GM23338 (cell line): ENCODE results near the gene COG1. TPM values are rescaled to one million over a fixed set of nuclear protein-coding genes. Genes with fewer than 3 reads are reported as not detected.
A peak's percentile ranks its signal among the peaks of the same experiment; 100 is the strongest.

Source experiments
- ATAC-seq: fragments of 200-7000 bp; cut with Tn5 transposase; 3 replicates; pipeline ENCODE4 v1.9.1; 2020
- DNase-seq: peaks from one replicate; pipeline ENCODE4 v3.0.0-alpha.2; 2015; ENCODE audit warnings: low spot score
- H2AFZ ChIP-seq: fragments of 200-600 bp; sonication (generic); 2 replicates; pipeline ENCODE4 v1.8.0; 2016; ENCODE audit warnings: antibody characterized with exemption, mild to moderate bottlenecking, moderate library complexity
- H3F3A ChIP-seq: fragments of 200-600 bp; sonication (generic); replicated peaks from 2 replicates; pipeline ENCODE4 v1.8.0; 2017; ENCODE audit warnings: antibody characterized with exemption, mixed run types, low read depth
- H3K27ac ChIP-seq: fragments of 200-600 bp; sonication (generic); 2 replicates; pipeline ENCODE4 v1.6.1; 2016; ENCODE audit warnings: low read depth
- H3K27me3 ChIP-seq: fragments of 200-600 bp; sonication (generic); 2 replicates; pipeline ENCODE4 v1.8.0; 2016; ENCODE audit warnings: mild to moderate bottlenecking, mixed run types, moderate library complexity; ENCODE audit not compliant: insufficient read depth
- H3K36me3 ChIP-seq: fragments of 200-600 bp; sonication (generic); 2 replicates; pipeline ENCODE4 v1.8.0; 2016; ENCODE audit warnings: mild to moderate bottlenecking; ENCODE audit not compliant: insufficient read depth
- H3K4me1 ChIP-seq: fragments of 200-600 bp; sonication (generic); 2 replicates; pipeline ENCODE4 v1.8.0; 2016; ENCODE audit warnings: mild to moderate bottlenecking, moderate library complexity; ENCODE audit not compliant: insufficient read depth
- H3K4me2 ChIP-seq: fragments of 200-600 bp; sonication (generic); 2 replicates; pipeline ENCODE4 v1.7.1; 2017; ENCODE audit warnings: mixed run types
- H3K4me3 ChIP-seq: fragments of 200-600 bp; sonication (generic); 2 replicates; pipeline ENCODE4 v1.6.1; 2016; ENCODE audit warnings: mixed run types
- H3K79me2 ChIP-seq: fragments of 200-600 bp; sonication (generic); replicated peaks from 2 replicates; pipeline ENCODE4 v1.8.0; 2017; ENCODE audit warnings: mild to moderate bottlenecking; ENCODE audit not compliant: insufficient read depth
- H3K9me2 ChIP-seq: fragments of 200-600 bp; sonication (generic); 2 replicates; pipeline ENCODE4 v1.8.0; 2017; ENCODE audit not compliant: insufficient read depth
- H4K20me1 ChIP-seq: fragments of 200-600 bp; sonication (generic); replicated peaks from 2 replicates; pipeline ENCODE4 v1.8.0; 2017; ENCODE audit warnings: mild to moderate bottlenecking; ENCODE audit not compliant: insufficient read depth
- H3K27ac Mint-ChIP-seq: 2 replicates; pipeline ENCODE4 v1.8.0; 2020; ENCODE audit warnings: inconsistent platforms, mild to moderate bottlenecking, moderate library complexity, mixed read lengths
- H3K27me3 Mint-ChIP-seq: 3 replicates; pipeline ENCODE4 v1.8.0; 2022; ENCODE audit warnings: low read depth, mild to moderate bottlenecking, moderate library complexity, mixed read lengths, inconsistent platforms; ENCODE audit not compliant: insufficient read depth, poor library complexity
- H3K36me3 Mint-ChIP-seq: 3 replicates; pipeline ENCODE4 v1.8.0; 2021; ENCODE audit warnings: low read depth, mild to moderate bottlenecking, inconsistent platforms, moderate library complexity, mixed read lengths
- H3K4me1 Mint-ChIP-seq: 3 replicates; pipeline ENCODE4 v1.8.0; 2020; ENCODE audit warnings: mild to moderate bottlenecking, inconsistent platforms, mixed read lengths
- H3K4me3 Mint-ChIP-seq: 3 replicates; pipeline ENCODE4 v1.8.0; 2021; ENCODE audit warnings: moderate library complexity, mild to moderate bottlenecking, inconsistent platforms, mixed read lengths
- H3K9me3 Mint-ChIP-seq: 3 replicates; pipeline ENCODE4 v1.8.0; 2020; ENCODE audit warnings: moderate library complexity, mild to moderate bottlenecking, inconsistent platforms, mixed read lengths
- CTCF ChIP-seq, 2 experiments: fragments of 200-600 bp in 1 of 2; sonication (generic) in 1 of 2; conservative IDR thresholded peaks; 2 replicates each; pipeline versions ENCODE4 v1.5.1 to v1.6.1; 2016 to 2017; ENCODE audit warnings: antibody characterized with exemption in 2 of 2, low read depth in 2 of 2, mild to moderate bottlenecking in 2 of 2, moderate library complexity in 1 of 2
- ETS1 ChIP-seq: IDR thresholded peaks from 2 replicates; pipeline ENCODE4 v1.6.1; 2016; ENCODE audit warnings: antibody characterized with exemption
- POLR2AphosphoS5 ChIP-seq: IDR thresholded peaks from 2 replicates; pipeline ENCODE4 v1.6.1; 2016; ENCODE audit warnings: antibody characterized with exemption, low read depth
- REST ChIP-seq: IDR thresholded peaks from one replicate; pipeline ENCODE4 v1.6.1; 2018; ENCODE audit warnings: antibody characterized with exemption; ENCODE audit not compliant: unreplicated experiment
- STAT1 ChIP-seq: IDR thresholded peaks from one replicate; pipeline ENCODE4 v1.6.1; 2016; ENCODE audit warnings: antibody characterized with exemption; ENCODE audit not compliant: unreplicated experiment
- ZNF462 ChIP-seq: fragments of 250-450 bp; sonication (Bioruptor Pico); IDR thresholded peaks from 2 replicates; pipeline ENCODE4 v1.5.0; 2020; ENCODE audit warnings: mild to moderate bottlenecking, moderate library complexity
- polyA plus RNA-seq: library from polyadenylated mRNA; unstranded; fragments of >200 nt; fragmentation: Nextera tagmentation; extraction: Ambion mirVana; gene quantifications from 2 replicates; pipeline ENCODE4 v1.2.1, GENCODE V29; 2016
- total RNA-seq: library from RNA; depleted of rRNA; stranded (reverse); fragments of >200 nt; shearing (Covaris generic); gene quantifications from 2 replicates; pipeline ENCODE4 v1.2.3, GENCODE V29; 2014

Gene COG1
- total and polyA plus RNA-seq, 2 experiments from 2014 or later = 15.0 to 26.1 TPM

- H3K36me3 ChIP-seq = no peaks in the 10 kb centered on the region; the same call in 1 of the 2 replicates
- peaks cover 43% of the 10 kb centered on the region; the same call in 1 of the 2 replicates for H4K20me1 ChIP-seq
- no peaks in the 10 kb centered on the region for H3K9me3 Mint-ChIP-seq
- H3K9me2 ChIP-seq = no peaks in the 10 kb centered on the region
- H3K4me3 Mint-ChIP-seq = no peak overlapping the region; the same call in 2 of the 3 replicates
- ATAC-seq (peak; percentile 93), DNase-seq (peak; percentile 70)
- no peak overlapping the region for H3K27ac Mint-ChIP-seq
- no peaks in the 10 kb centered on the region for H3F3A ChIP-seq
- peaks cover 3% of the 10 kb centered on the region for H3K27me3 Mint-ChIP-seq
- peak overlapping the region; percentile 30; the same call in 1 of the 2 replicates for H3K27ac ChIP-seq
- TF ChIP-seq ETS1 (no peak), CTCF (conservative IDR thresholded peaks at IDR 0.05; ENCODE audit: low read depth in 2 of 2) (peak; percentile 41 to 59)
- no peak overlapping the region for H3K4me3 ChIP-seq
- H3K27me3 ChIP-seq = no peaks in the 10 kb centered on the region
- no peak overlapping the region for H3K4me2 ChIP-seq
- no peak overlapping the region for H2AFZ ChIP-seq
- H3K4me1 Mint-ChIP-seq = peaks cover 17% of the 10 kb centered on the region
- peaks cover 28% of the 10 kb centered on the region; the same call in 2 of the 3 replicates for H3K36me3 Mint-ChIP-seq
- H3K4me1 ChIP-seq = peaks cover 4% of the 10 kb centered on the region; the same call in 1 of the 2 replicates
- peaks cover 80% of the 10 kb centered on the region for H3K79me2 ChIP-seq
Observed at GRCh38 chr17:73215447-73215846, 22.6 kb downstream of the COG1 start.

GRCh38 chr17:73223626-73224230 is 30.9 kb downstream of the COG1 start:
- Mint-ChIP-seq H3K4me1 (peaks cover 31% of the 10 kb centered on the region), H3K9me3 (no peaks in the 10 kb centered on the region), H3K27ac (no peak overlapping the region), H3K36me3 (peaks cover 30% of the 10 kb centered on the region; the same call in 2 of the 3 replicates), H3K27me3 (peaks cover 2% of the 10 kb centered on the region), H3K4me3 (no peak overlapping the region)
- no peak overlapping the region for H3K4me2 ChIP-seq
- peaks cover 94% of the 10 kb centered on the region for H3K79me2 ChIP-seq
- DNase-seq = no peak
- H3K4me1 ChIP-seq = peaks cover 23% of the 10 kb centered on the region
- H3K36me3 ChIP-seq = no peaks in the 10 kb centered on the region
- H3K9me2 ChIP-seq = no peaks in the 10 kb centered on the region
- H4K20me1 ChIP-seq = peaks cover 13% of the 10 kb centered on the region; the same call in 1 of the 2 replicates
- H3K27ac ChIP-seq = 0 out of 2 replicates have a peak overlapping the region, but pooled peaks have one; percentile 1
- no peak overlapping the region for H3K4me3 ChIP-seq
- H3K27me3 ChIP-seq = no peaks in the 10 kb centered on the region
- no peak for ATAC-seq
- H2AFZ ChIP-seq = no peak overlapping the region
- H3F3A ChIP-seq = no peaks in the 10 kb centered on the region
- TF ChIP-seq STAT1 (no peak), POLR2AphosphoS5 (no peak), ZNF462 (CRISPR knock-in tag) (no peak), REST (no peak), ETS1 (no peak)
